Kidney (tissue), 14 donors: ENCODE measurements around the gene POLDIP3. TPM values are rescaled to one million over a fixed set of nuclear protein-coding genes. Genes with fewer than 3 reads are reported as not detected.
"Not testable (repeated sequence)": the region's sequence is repeated elsewhere in the genome, so short reads cannot be mapped to it uniquely, and the experiment has no call there.

Experiments
- DNase-seq, 5 donors: peaks; one replicate each; pipeline ENCODE4 v3.0.0-alpha.2; 2013 to 2020
- FAIRE-seq: peaks from 2 replicates; lab custom pipeline; 2012; peaks lifted over from hg19 to GRCh38; lab: Jason Lieb, UNC
- H3K27ac ChIP-seq, 2 donors: one replicate each; pipeline ENCODE4 v1.7.0; 2013; ENCODE audit warnings: low read depth in 2 of 2, low read length in 2 of 2, inconsistent platforms in 1 of 2
- H3K27me3 ChIP-seq: one replicate; pipeline ENCODE4 v1.7.1; 2013; ENCODE audit warnings: low read length, inconsistent platforms; ENCODE audit not compliant: control insufficient read depth, insufficient read depth
- H3K36me3 ChIP-seq, 3 donors: one replicate each; pipeline versions ENCODE4 v1.7.0 to v1.7.1; 2013; ENCODE audit warnings: low read length in 3 of 3, control low read depth in 1 of 3, inconsistent platforms in 1 of 3; ENCODE audit not compliant: insufficient read depth in 3 of 3, control insufficient read depth in 2 of 3
- H3K4me1 ChIP-seq, 3 donors: one replicate each; pipeline versions ENCODE4 v1.7.0 to v1.7.1; 2013; ENCODE audit warnings: low read length in 3 of 3, inconsistent platforms in 1 of 3, low read depth in 1 of 3; ENCODE audit not compliant: control insufficient read depth in 2 of 3, insufficient read depth in 2 of 3
- H3K4me3 ChIP-seq, 3 donors: one replicate each; pipeline versions ENCODE4 v1.7.0 to v1.8.1; 2013; ENCODE audit warnings: low read length in 3 of 3, control low read depth in 1 of 3, inconsistent platforms in 1 of 3
- H3K9ac ChIP-seq, 3 donors: one replicate each; pipeline versions ENCODE4 v1.7.0 to v1.7.1; 2013; ENCODE audit warnings: low read length in 3 of 3, control low read depth in 1 of 3, inconsistent platforms in 1 of 3
- H3K9me3 ChIP-seq, 3 donors: one replicate each; pipeline versions ENCODE4 v1.7.0 to v1.7.1; 2013; ENCODE audit warnings: low read length in 3 of 3, control low read depth in 1 of 3, inconsistent platforms in 1 of 3; ENCODE audit not compliant: control insufficient read depth in 2 of 3, insufficient read depth in 1 of 3
- CTCF ChIP-seq: IDR thresholded peaks from 3 replicates; pipeline ENCODE4 v1.5.1; 2012; ENCODE audit warnings: mild to moderate bottlenecking, moderate library complexity, borderline replicate concordance; ENCODE audit not compliant: insufficient read depth; ENCODE audit errors: extremely low read depth
- intact Hi-C: fragments of 100-400 bp; cut with DNase I; formaldehyde crosslinking; loops from one replicate; pipeline ENCODE4 v1.11.1; 2022
- polyA plus RNA-seq: library from polyadenylated mRNA; stranded (reverse); fragments of 350-450 nt; fragmentation: Illumina TruSeq; extraction: RNeasy Lipid Tissue Mini Kit (QIAGEN cat#74804); gene quantifications from one replicate; pipeline ENCODE4 v1.2.3, GENCODE V29; 2014; ENCODE audit warnings: low read depth, low replicate concordance; ENCODE audit not compliant: insufficient read depth
- total RNA-seq: library from RNA; stranded (reverse); fragmentation: NEBNext Ultra II Directional; extraction: Animal tissue kit (Norgen Biotek cat#: 25700); gene quantifications from one replicate; pipeline ENCODE4 v1.2.1, GENCODE V29; 2021
- donor health status: control.
- donor health status: control.
- donor health status: control.
- donor health status: control.
- donor health status: control.
- donor health status: DM: yes; HTN: yes; CAD: no.
- donor health status: Normal renal cell carcinoma (clear cell type).

The POLDIP3 gene
- total and polyA plus RNA-seq, 2 donors from 2014 or later, result 44.1 to 67.9 TPM

GRCh38 chr22:42564699-42565098 lies 50.0 kb downstream of the POLDIP3 start:
- Histone ChIP-seq H3K9me3 (no peaks in the 10 kb centered on the region), H3K27ac (no peak overlapping the region), H3K9ac (no peak overlapping the region), H3K4me3 (no peak overlapping the region), H3K36me3 (no peaks in the 10 kb centered on the region), H3K4me1 (peaks cover 0 to 9% (median 5%) of the 10 kb centered on the region in 3 donors), H3K27me3 (no peaks in the 10 kb centered on the region)
- intact Hi-C loops, result no loop called here
- no peak for TF ChIP-seq CTCF
- FAIRE-seq (no peak), DNase-seq (no peak)

- FAIRE-seq, H3K9ac ChIP-seq, H3K36me3 ChIP-seq, H3K27me3 ChIP-seq, DNase-seq, H3K4me1 ChIP-seq, intact Hi-C loops, H3K4me3 ChIP-seq, H3K9me3 ChIP-seq, H3K27ac ChIP-seq: not testable (repeated sequence)
Observed at GRCh38 chr22:42563943-42564342, 50.7 kb downstream of the POLDIP3 start.

- FAIRE-seq (no peak), DNase-seq (peak in 1 of 5 donors; percentile 11)
- Histone ChIP-seq H3K4me1 (peaks cover 0 to 9% (median 5%) of the 10 kb centered on the region in 3 donors), H3K27ac (no peak overlapping the region), H3K9me3 (no peaks in the 10 kb centered on the region), H3K27me3 (no peaks in the 10 kb centered on the region), H3K36me3 (no peaks in the 10 kb centered on the region), H3K4me3 (no peak overlapping the region), H3K9ac (no peak overlapping the region)
- intact Hi-C loops, result no loop called here
- TF ChIP-seq CTCF, result no peak
Observed at GRCh38 chr22:42562684-42563083, 52.0 kb downstream of the POLDIP3 start.

- Histone ChIP-seq H3K9me3 (no peaks in the 10 kb centered on the region), H3K27ac (no peak overlapping the region), H3K27me3 (no peaks in the 10 kb centered on the region), H3K4me1 (peaks cover 0 to 9% (median 5%) of the 10 kb centered on the region in 3 donors), H3K9ac (peak overlapping the region in 1 of 3 donors; percentile 34), H3K36me3 (no peaks in the 10 kb centered on the region), H3K4me3 (no peak overlapping the region)
- no peak for FAIRE-seq
- TF ChIP-seq CTCF, result no peak
- intact Hi-C loops, result no loop called here
- DNase-seq, result peak in 4 of 5 donors; percentile 55 to 75 (median 68)
Observed at GRCh38 chr22:42562279-42562678, 52.4 kb downstream of the POLDIP3 start.
